GM19193 (cell line): ENCODE data around the gene LANCL3.

Experiments
- POLR2A ChIP-seq: IDR thresholded peaks from 4 replicates; pipeline ENCODE4 v1.6.1; 2011; ENCODE audit not compliant: insufficient read depth, insufficient read length; ENCODE audit errors: extremely low read depth

LANCL3 gene

DNA sequence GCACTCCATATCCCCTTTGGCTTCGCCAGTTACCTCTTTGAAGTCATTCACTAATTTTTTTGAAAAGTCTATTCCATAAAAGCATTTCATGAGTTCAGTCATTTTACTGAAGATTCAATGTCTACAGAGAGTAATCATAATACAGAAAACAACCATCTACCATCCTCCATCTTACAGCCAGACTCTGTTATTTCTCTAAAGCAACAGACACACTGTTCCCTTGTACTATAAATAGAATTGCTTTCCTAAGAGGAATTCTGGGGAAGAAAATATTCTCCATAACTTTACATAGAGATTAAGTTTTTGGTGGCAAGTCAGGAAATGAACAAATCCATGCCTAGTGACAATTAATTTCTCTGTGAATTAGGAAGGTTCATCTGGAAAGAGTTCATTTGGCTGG lies 151.1 kb downstream of the LANCL3 start:
- no peak for TF ChIP-seq POLR2A

DNA sequence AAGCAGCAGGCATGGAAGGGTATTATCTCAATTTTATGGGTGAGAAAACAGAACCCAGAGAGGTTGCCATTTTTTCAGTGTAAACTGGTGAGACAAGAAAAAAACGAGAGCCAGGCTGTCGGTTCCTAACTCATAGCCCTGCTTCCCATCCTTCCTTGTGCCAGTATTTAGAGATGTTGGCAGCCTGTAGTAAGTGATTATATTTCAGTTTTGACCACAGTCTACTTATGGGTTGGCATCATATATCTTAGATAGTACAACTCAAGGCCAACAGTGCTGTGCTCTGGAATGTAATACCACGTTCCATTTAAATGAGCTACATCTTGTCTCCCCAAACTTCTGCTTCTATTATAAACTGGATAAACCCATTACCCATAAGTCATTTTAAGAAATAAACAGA lies 154.9 kb downstream of the LANCL3 start:
- TF ChIP-seq POLR2A = no peak
